ENCODE results near the gene UBN2.

UBN2 gene

DNA sequence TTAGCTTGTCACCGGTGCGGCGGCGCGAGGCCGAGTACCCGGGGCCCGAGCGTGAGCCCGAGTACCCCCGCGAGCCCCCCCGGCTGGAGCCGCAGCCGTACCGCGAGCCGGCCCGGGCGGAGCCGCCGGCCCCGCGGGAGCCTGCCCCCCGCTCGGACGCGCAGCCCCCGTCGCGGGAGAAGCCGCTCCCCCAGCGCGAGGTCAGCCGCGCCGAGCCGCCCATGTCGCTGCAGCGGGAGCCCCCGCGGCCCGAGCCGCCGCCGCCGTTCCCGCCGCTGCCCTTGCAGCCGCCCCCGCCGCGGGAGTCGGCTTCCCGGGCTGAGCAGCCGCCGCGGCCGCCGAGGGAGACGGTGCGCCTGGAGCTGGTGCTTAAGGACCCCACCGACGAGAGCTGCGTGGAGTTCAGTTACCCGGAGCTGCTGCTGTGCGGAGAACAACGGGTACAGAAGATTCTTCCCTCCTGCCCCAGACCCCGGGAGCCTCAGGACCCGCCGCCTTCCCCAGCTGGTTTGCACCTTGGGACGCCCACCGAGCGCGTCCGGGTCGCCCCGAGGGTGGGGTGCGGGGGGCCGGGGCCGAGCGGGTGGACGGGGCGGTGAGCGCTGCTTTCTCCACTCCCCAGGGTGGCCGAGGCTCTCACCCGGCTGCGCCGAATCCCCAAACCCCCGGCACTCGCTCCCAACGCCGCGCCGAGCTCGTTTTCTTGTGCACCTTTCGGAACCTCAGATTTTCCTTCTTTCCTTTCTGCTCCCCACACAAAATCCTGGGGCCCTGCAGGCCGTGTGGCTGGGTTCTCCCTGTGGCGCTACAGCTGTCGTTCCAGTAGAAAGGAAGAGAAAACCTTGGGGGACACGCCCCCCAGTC lies 708 bp downstream of the UBN2 start:
- no peak for DNase-seq (ENCODE audit: low read depth, low spot score)

DNA sequence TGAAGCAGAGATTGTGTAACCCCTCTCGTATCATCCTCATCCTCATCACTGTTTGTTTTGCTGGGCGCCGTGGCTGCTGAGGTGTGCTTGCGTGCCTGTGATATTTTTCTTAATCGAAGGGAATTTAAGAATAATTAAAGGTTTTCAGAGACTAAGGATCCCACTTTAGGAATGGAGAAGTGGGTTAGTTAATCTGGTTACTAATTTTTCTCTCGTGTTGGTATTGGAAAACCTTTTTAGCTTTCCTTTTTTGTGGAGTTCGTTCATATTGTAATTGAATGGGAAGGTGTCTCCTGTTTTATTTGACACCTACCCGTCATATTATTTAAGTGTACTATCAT lies 1.3 kb downstream of the UBN2 start:
- no peak for DNase-seq (ENCODE audit: low read depth, low spot score)

DNA sequence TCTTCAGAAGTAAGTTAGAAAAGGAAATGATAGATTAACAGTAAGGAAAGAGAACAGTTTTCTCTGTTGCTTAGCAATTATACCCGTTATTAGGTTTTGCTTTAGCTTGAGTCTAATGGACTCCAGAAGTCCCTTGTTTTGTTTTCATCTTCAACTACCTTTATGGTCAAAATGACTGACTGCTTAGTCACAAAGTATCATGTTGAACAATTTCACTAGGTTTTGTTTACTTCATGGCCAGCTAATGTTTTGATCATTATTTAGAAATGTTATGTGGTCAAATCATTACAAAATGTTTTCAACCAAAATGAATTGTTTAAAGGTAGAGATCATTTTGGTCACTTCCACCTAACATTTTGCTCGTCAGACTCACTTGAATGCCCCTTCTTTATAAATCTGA lies 1.9 kb downstream of the UBN2 start:
- no peak for DNase-seq (ENCODE audit: low read depth, low spot score)

DNA sequence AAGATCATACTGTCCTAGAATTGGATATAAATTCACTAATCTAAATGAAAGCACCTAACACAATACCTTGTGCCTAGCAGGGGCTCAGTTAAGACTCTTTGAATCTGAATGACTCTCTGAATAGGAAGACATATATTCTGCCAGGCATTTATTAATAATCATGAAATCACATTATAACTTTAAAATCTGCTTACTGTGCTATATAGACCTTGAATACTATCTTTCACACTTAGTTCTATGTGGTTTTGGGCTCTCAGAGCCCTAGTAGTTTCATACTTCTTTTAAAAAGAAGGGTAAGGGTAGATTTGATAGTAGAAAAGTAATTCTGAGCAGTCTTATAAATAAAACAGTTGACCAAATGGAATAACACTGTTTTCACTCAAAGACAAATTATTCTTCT lies 10.2 kb downstream of the UBN2 start:
- no peak for DNase-seq (ENCODE audit: low read depth, low spot score)

DNA sequence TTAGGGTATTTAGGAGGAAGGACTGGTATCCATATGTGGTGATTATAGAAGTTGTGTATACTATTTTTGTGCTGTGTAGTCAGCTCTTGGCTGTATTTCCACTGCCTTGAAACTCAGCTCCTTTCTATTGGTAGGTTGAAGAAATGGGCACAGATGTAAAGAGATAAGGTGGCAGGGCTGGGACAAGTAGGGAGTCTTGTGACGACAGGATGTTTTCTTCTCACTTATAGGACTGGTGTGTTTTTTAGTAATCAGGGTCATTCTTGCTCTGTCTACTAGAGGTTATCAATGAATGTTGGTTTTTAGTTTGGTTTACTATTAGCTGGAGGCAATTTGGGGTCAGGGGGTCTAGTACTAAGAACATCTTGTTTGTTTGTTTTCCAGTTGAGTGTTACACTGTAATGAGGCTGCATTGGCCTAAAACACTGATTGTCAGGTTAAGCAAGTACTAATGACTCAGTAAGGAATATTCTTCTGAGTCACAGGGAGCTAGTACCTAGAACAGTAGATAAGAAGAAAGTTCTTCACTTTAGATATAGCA lies 11.8 kb downstream of the UBN2 start:
- DNase-seq (ENCODE audit: low read depth, low spot score) = no peak

GRCh38 chr7:139245401-139245800 lies 14.4 kb downstream of the UBN2 start:
- no peak for DNase-seq (ENCODE audit: low read depth, low spot score)

GRCh38 chr7:139246494-139246893 lies 15.5 kb downstream of the UBN2 start:
- no peak for DNase-seq (ENCODE audit: low read depth, low spot score)

DNA sequence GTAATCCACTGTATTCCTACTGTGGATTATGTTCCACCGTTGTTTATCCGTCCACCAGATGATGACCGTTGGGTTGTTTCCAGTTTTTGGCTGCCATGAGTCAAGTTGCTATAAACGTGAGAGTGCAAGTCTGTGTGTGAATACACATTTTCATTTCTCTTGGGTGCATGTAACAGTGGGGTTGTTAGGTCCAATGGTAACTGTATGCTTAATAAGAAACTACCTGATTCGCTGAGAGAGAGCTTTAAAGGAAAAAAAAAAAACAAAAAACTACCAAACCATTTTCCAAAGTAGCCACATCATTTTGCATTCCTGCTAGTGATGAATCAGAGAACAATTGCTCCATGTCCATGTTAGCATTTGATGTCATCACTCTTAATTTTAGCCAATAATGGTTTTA lies 15.9 kb downstream of the UBN2 start:
- DNase-seq (ENCODE audit: low read depth, low spot score) = no peak

DNA sequence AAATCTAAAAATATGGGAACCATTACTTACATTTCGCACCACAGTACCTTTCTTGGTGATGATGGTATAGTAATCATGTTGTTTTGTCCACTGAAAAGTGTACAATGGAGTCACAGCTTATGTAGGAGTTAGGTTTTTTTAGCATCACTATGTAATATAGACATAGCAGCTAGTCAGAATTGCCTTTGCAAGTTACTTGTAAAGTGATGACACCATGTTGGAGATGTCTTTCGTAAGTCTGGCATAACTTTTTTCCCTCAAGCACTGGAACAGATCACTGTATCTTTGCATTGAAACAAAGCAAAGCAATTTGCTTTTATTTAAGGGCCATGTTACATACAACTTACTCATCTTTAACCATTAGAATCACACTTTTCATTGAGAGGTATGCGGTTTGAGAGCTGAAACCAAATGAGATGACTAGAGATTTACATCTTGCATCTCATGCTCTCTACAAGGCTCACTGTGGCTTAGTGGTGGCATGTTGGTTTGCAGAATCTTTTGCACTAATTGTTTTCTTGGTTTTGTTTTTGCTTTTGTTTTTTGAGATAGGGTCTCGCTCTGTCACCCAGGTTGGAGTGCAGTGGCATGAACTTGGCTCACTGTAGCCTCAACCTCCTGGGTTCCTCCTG lies 18.3 kb downstream of the UBN2 start:
- DNase-seq (ENCODE audit: low read depth, low spot score) = no peak

DNA sequence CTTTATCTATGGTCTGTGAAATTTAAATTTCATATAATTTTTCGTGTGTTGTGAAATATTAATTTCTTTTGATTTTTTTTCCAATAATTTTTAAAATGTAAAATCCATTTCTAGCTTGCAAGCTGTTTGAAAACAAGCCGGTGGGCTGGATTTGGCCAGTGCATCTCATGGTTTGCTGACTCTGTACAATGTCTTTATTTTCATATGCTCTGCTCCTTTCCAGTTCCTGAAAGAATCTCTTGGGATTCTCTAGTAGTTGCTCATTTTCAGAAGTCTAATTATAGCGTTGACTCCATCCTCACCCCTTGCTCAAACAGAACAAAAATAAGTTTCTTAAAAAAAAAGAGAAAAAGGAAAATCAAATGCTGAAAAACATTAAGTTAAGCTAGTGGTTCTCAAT lies 21.4 kb downstream of the UBN2 start:
- DNase-seq (ENCODE audit: low read depth, low spot score) = no peak

DNA sequence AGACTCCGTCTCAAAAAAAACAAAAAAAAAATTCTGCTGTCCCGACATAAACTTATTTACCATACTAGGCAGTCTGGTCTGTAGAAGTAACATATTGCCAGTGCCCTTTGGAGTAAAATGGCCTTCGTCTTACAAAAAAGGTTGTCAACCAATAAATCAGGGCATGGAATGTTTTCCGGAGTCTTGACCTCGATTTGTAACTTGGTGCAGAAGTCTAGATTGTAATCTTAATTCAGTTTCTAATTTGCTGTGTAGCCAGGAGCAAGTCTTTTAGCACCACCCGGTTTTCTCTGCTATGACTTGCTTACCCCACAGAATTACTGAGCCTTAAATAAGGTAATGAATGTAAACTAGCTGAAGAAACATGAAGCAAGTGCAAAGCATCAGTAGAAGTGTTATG lies 23.2 kb downstream of the UBN2 start:
- DNase-seq (ENCODE audit: low read depth, low spot score) = no peak

- DNase-seq (ENCODE audit: low read depth, low spot score) = no peak
Observed at GRCh38 chr7:139254728-139255127, 23.7 kb downstream of the UBN2 start.

DNA sequence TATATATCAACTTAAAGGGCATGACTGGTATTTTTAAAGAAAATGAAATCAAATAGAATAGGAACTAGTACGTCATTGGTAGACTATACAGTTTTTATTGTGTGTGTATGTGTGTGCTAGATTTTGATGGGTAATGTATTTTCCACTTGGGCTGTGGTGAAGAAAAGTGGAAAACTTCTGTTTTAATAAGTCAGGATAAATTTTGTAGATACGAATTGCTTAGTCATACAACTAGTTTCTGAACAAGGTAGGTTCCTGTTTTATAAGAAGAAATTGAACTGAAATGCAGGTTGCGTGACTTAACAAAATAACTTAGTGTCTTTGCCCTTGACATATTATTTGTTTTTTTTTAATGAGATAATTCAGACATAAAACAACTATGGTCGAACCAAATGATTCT lies 24.3 kb downstream of the UBN2 start:
- DNase-seq (ENCODE audit: low read depth, low spot score) = no peak

DNA sequence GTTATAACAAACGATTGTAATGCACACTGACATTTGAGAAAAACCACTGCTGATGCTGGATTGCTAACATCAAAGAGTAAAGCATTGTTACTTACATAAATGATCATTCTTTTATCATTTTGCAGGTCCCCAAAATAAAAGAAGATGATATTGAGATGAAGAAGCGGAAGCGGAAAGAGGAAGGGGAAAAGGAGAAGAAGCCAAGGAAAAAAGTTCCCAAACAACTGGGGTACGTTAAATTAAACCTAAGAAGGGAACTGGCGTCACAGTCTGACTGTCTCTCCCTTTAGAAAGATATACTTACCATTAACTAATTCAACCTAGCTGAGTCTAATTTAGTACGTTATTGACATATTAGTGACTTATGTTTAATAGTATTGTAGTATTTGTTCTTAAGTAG lies 28.1 kb downstream of the UBN2 start:
- no peak for DNase-seq (ENCODE audit: low read depth, low spot score)

DNA sequence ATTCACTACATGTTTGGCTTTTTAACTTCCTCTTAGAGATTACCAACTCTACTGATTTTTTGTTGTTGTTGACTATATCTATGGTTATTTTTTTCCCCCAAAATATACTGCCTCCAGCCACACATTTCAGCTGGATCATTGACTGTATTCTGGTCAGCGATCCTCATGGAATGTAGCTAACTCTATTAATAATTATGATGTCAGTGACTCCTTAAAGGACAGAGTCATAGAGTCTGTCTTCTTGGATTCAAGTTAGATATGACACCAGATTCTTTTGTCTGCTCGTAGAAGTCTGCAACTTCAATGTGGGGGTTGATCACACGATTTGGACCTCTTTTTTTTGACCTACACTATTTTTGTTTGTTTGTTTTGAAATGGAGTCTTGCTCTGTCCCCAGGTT lies 33.2 kb downstream of the UBN2 start:
- no peak for DNase-seq (ENCODE audit: low read depth, low spot score)

DNA sequence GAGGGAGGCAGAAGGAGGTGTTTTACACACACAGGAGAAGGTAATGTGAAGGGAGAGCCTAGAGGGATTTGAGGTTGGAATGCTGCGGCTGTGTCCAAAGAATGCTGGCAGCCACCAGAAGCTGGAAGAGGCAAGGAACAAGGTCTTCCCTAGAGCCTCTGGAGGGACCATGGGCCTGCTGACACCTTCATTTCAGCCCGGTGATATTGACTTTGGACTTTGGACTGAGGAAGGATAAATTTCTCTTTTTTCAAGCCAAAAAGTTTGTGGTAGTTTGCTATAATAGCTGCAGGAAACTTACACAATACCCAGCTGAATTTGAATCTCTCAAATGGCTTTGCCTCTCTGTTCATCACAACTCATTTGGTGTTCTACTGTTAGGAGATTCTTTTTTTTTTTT lies 34.6 kb downstream of the UBN2 start:
- no peak for DNase-seq (ENCODE audit: low read depth, low spot score)

DNA sequence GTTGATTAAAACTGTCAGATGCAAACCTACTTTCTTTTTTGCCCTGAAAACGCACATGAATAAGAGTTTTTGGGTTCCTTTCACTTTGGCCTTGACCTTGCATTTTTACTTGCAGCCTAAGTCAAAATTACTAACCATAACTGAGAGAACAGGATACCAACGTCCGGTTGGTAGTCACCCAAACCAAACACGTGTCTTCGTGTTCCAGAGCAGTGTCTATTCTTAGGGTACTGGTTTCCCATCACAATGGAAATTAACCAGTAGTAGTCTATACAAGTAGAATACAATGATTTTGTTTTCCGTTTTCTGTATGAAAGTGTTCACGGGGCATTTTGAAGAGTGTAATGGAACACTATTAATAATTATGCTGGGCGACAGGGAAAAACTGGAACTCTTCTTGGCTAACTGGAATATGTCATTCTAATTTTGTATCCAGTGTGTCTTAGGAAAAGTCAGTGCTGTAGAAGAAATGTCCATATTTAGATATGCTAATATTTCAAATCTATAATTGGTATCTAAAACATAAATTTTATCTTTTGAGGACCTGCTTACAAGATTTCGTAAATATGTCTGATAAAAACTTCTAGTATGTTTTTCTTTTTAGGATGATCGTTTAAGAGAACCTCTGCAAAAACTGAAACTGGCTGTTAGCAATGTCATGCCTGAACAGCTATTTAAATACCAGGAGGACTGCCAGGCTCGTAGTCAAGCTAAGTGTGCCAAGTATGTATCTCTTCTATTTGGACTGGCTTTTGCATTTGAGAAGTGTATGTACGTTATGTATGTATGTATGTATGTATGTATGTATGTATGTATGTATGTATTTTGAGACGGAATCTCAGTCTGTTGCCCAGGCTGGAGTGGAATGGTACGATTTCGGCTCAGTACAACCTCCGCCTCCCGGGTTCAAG lies 40.9 kb downstream of the UBN2 start:
- no peak for DNase-seq (ENCODE audit: low read depth, low spot score)

DNA sequence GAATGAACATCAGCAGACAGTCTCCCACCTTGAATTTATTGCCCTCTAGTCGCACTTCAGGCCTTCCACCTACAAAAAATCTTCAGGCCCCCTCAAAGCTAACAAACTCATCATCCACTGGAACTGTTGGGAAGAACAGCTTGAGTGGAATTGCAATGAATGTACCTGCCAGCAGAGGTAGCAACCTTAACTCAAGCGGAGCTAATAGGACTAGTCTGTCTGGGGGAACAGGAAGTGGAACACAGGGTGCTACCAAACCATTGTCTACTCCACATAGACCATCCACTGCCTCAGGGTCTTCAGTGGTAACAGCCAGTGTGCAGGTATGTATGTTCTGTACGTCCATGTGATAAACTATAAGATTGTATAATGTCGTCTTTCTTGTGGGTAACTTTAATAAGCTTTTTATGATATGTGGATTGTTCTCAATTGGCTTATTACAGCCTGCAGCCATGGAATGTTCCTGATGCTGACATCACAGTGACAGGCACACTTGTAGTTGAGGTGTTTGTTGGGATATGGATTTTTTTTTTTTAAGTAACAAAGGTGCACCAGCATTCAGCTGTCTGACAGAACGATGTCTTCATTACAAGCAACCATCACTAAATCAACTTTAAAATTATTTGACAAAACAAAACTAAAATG lies 53.3 kb downstream of the UBN2 start:
- DNase-seq (ENCODE audit: low read depth, low spot score) = no peak

- no peak for DNase-seq (ENCODE audit: low read depth, low spot score)
Observed at GRCh38 chr7:139286144-139286543, 55.1 kb downstream of the UBN2 start.

DNA sequence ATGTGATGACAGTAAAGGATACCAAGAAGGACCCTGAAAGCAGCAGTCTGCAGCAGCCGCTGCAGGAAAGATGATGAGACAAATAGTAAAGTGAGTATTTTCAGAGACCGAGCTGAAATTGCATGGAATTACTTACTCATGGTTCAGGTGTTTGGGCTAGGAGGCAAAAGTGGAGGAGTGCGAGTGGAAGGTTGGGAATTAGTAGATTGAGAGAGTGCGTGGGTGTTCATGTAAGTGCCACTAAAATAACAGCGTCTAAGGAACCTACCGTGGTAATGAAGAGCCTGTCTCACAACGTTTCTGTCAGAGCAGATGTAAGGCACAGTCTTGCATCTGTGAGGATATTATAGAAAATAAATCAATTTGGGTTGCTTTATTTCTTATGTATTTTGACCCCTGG lies 61.8 kb downstream of the UBN2 start:
- no peak for DNase-seq (ENCODE audit: low read depth, low spot score)

GRCh38 chr7:139293534-139293933 lies 62.5 kb downstream of the UBN2 start:
- no peak for DNase-seq (ENCODE audit: low read depth, low spot score)

- DNase-seq (ENCODE audit: low read depth, low spot score) = no peak
Observed at GRCh38 chr7:139294241-139294640, 63.2 kb downstream of the UBN2 start.
